Esophagus muscularis mucosa (tissue), 3 donors: ENCODE data around the gene SLC35B1.

Source experiments
- CTCF ChIP-seq, 3 experiments: fragments of 200-600 bp in 2 of 3; fragments of 450-650 bp in 1 of 3; sonication (generic) in 2 of 3; IDR thresholded peaks; one replicate each; pipeline ENCODE4 v1.5.1; 2017 to 2019; ENCODE audit warnings: antibody characterized with exemption in 3 of 3, mild to moderate bottlenecking in 2 of 3, moderate library complexity in 1 of 3
- POLR2A ChIP-seq: fragments of 450-650 bp; IDR thresholded peaks from one replicate; pipeline ENCODE4 v1.6.1; 2017; ENCODE audit warnings: antibody characterized with exemption, moderate library complexity, mild to moderate bottlenecking, low read depth

- TF ChIP-seq POLR2A (no peak), CTCF (IDR thresholded peaks at IDR 0.05) (no peak)
These were observed 17.5 kb downstream of the SLC35B1 start for GRCh38 chr17:49690256-49690655.
